HepG2 (cell line): Measurements from ENCODE around the gene SLC1A3. TPM values are rescaled to one million over a fixed set of nuclear protein-coding genes. Genes with fewer than 3 reads are reported as not detected.

Experiments used
- ATAC-seq: fragments of 200-7000 bp; cut with Tn5 transposase; 3 replicates; pipeline ENCODE4 v1.9.1; 2020; ENCODE audit warnings: mild to moderate bottlenecking, moderate library complexity
- BruUV-seq: library from RNA; stranded (reverse); fragments of 400-500 nt; replicated peaks from 2 replicates; lab custom pipeline; 2021; lab: Mats Ljungman, UMichigan
- CTCF ChIA-PET: fragments of 300-600 bp; formaldehyde crosslinking; extraction: SDS; loops from one replicate; lab custom pipeline; 2021; ENCODE audit warnings: low total read pairs, inconsistent platforms, low intra/inter-chr PET ratio; lab: Yijun Ruan, JAX
- POLR2A ChIA-PET: fragments of 350-600 bp; sonication (Branson Sonifier 250); formaldehyde crosslinking; loops from one replicate; lab custom pipeline; 2020; ENCODE audit warnings: antibody characterized with exemption, inconsistent platforms; lab: Yijun Ruan, JAX
- DNase-seq: peaks from one replicate; pipeline ENCODE4 v3.0.0-alpha.2; 2015; ENCODE audit warnings: low spot score
- FAIRE-seq: peaks from 3 replicates; lab custom pipeline; 2011; peaks lifted over from hg19 to GRCh38; lab: Jason Lieb, UNC
- H2AFZ ChIP-seq: one replicate; pipeline ENCODE4 v1.6.1; 2011; ENCODE audit warnings: low read length, inconsistent platforms
- H3K27ac ChIP-seq: fragments of 300-600 bp; 3 replicates; pipeline ENCODE4 v1.8.0; 2011; ENCODE audit warnings: mixed run types, mild to moderate bottlenecking, mixed read lengths, low read length, inconsistent platforms; ENCODE audit not compliant: insufficient read depth; ENCODE audit errors: extremely low read length
- H3K27me3 ChIP-seq, 2 experiments: fragments of 200-600 bp in 1 of 2; 2 replicates in 1 of 2; 3 replicates in 1 of 2; pipeline versions ENCODE4 v1.6.0 to v1.8.0; 2011; ENCODE audit warnings: low read length in 2 of 2, mild to moderate bottlenecking in 2 of 2, moderate library complexity in 2 of 2, inconsistent platforms in 1 of 2; ENCODE audit not compliant: insufficient read depth in 2 of 2, control insufficient read depth in 1 of 2
- H3K36me3 ChIP-seq, 2 experiments: fragments of 200-600 bp in 1 of 2; replicated peaks in 1 of 2; 2 replicates in 1 of 2; 3 replicates in 1 of 2; pipeline versions ENCODE4 v1.5.1 to v1.8.0; 2011; ENCODE audit warnings: low read length in 2 of 2, inconsistent platforms in 1 of 2; ENCODE audit not compliant: insufficient read depth in 2 of 2, control insufficient read depth in 1 of 2
- H3K4me1 ChIP-seq: 2 replicates; pipeline ENCODE4 v1.5.1; 2012; ENCODE audit warnings: low read length, inconsistent platforms; ENCODE audit not compliant: insufficient read depth
- H3K4me2 ChIP-seq: 2 replicates; pipeline ENCODE4 v1.6.0; 2011; ENCODE audit warnings: low read depth, low read length, inconsistent platforms
- H3K4me3 ChIP-seq, 3 experiments: fragments of 200-600 bp in 1 of 3; sonication (generic), shearing (Covaris generic) in 1 of 3; replicated peaks in 1 of 3; 2 replicates each; pipeline ENCODE4 v1.5.1; 2011 to 2016; ENCODE audit warnings: low read length in 3 of 3, inconsistent platforms in 2 of 3, low read depth in 2 of 3, mild to moderate bottlenecking in 2 of 3, control low read depth in 1 of 3, mixed read lengths in 1 of 3; ENCODE audit not compliant: insufficient read depth in 1 of 3
- H3K79me2 ChIP-seq: one replicate; pipeline ENCODE4 v1.6.1; 2011; ENCODE audit warnings: low read length, inconsistent platforms; ENCODE audit not compliant: insufficient read depth
- H3K9ac ChIP-seq: 2 replicates; pipeline ENCODE4 v1.6.0; 2011; ENCODE audit warnings: mild to moderate bottlenecking, low read depth, low read length, inconsistent platforms; ENCODE audit not compliant: insufficient read depth
- H3K9me3 ChIP-seq: 2 replicates; pipeline ENCODE4 v1.5.1; 2012; ENCODE audit warnings: mild to moderate bottlenecking, low read length
- H4K20me1 ChIP-seq: 2 replicates; pipeline ENCODE4 v1.6.0; 2011; ENCODE audit warnings: inconsistent platforms, mild to moderate bottlenecking, low read length, moderate library complexity; ENCODE audit not compliant: insufficient read depth
- ARNT ChIP-seq: fragments of 450-650 bp; IDR thresholded peaks from 2 replicates; pipeline ENCODE4 v1.6.1; 2017
- CEBPG ChIP-seq: IDR thresholded peaks from 2 replicates; pipeline ENCODE4 v1.6.1; 2016
- FLYWCH1 ChIP-seq: sonication (generic); formaldehyde crosslinking; IDR thresholded peaks from 2 replicates; pipeline ENCODE4 v1.8.1; 2023; ENCODE audit warnings: mild to moderate bottlenecking, missing genetic modification reagents
- HMGA1 ChIP-seq: sonication (generic); formaldehyde crosslinking; conservative IDR thresholded peaks from 2 replicates; pipeline ENCODE4 v1.4.0; 2020; ENCODE audit warnings: missing genetic modification reagents
- JUND ChIP-seq: sonication (generic); formaldehyde crosslinking; IDR thresholded peaks from 2 replicates; pipeline ENCODE4 v1.8.0; 2022; ENCODE audit warnings: mild to moderate bottlenecking, missing genetic modification reagents
- NCOA5 ChIP-seq: sonication (generic); formaldehyde crosslinking; IDR thresholded peaks from 2 replicates; pipeline ENCODE4 v1.4.0; 2020; ENCODE audit warnings: missing genetic modification reagents
- POLR2AphosphoS5 ChIP-seq: IDR thresholded peaks from 2 replicates; pipeline ENCODE4 v1.6.1; 2012; ENCODE audit warnings: low read depth, low read length
- POLR2G ChIP-seq: fragments of 200-400 bp; formaldehyde crosslinking; IDR thresholded peaks from 2 replicates; pipeline ENCODE4 v1.6.1; 2018; ENCODE audit warnings: mild to moderate bottlenecking, low read depth, low read length, moderate library complexity
- RAD21 ChIP-seq: fragments of 450-650 bp; formaldehyde crosslinking; IDR thresholded peaks from 2 replicates; pipeline ENCODE4 v1.5.0; 2020; ENCODE audit warnings: mild to moderate bottlenecking
- SRSF4 ChIP-seq: fragments of 200-400 bp; formaldehyde crosslinking; IDR thresholded peaks from one replicate; pipeline ENCODE4 v1.6.1; 2018; ENCODE audit warnings: mild to moderate bottlenecking, low read depth, low read length, moderate library complexity; ENCODE audit not compliant: poor library complexity, severe bottlenecking
- TAF15 ChIP-seq: fragments of 200-400 bp; formaldehyde crosslinking; IDR thresholded peaks from one replicate; pipeline ENCODE4 v1.6.1; 2018; ENCODE audit warnings: mild to moderate bottlenecking, low read depth, low read length; ENCODE audit not compliant: poor library complexity, severe bottlenecking
- ZNF383 ChIP-seq: sonication (generic); formaldehyde crosslinking; IDR thresholded peaks from 2 replicates; pipeline ENCODE4 v1.4.0; 2020; ENCODE audit warnings: missing genetic modification reagents, mild to moderate bottlenecking, borderline replicate concordance
- ZNF431 ChIP-seq: sonication (generic); formaldehyde crosslinking; IDR thresholded peaks from 2 replicates; pipeline ENCODE4 v1.9.0; 2022; ENCODE audit warnings: missing genetic modification reagents, low read depth, mild to moderate bottlenecking, borderline replicate concordance
- ZNF510 ChIP-seq: sonication (generic); formaldehyde crosslinking; IDR thresholded peaks from 2 replicates; pipeline ENCODE4 v1.4.0; 2020; ENCODE audit warnings: low read depth, mild to moderate bottlenecking, missing genetic modification reagents
- ZNF644 ChIP-seq: IDR thresholded peaks from 2 replicates; pipeline ENCODE4 v1.6.1; 2016; ENCODE audit warnings: low read depth
- ZNF781 ChIP-seq: sonication (generic); formaldehyde crosslinking; IDR thresholded peaks from 2 replicates; pipeline ENCODE4 v1.5.1; 2020; ENCODE audit warnings: borderline replicate concordance, mild to moderate bottlenecking, missing genetic modification reagents; ENCODE audit errors: not compliant biosample characterization
- ZSCAN30 ChIP-seq: sonication (generic); formaldehyde crosslinking; IDR thresholded peaks from 2 replicates; pipeline ENCODE4 v1.5.0; 2020; ENCODE audit warnings: mild to moderate bottlenecking, missing genetic modification reagents
- WGBS: methylation state at CpG from one replicate; pipeline ENCODE4 v1.1.6; 2017; ENCODE audit warnings: low lambda C conversion rate; 5-methylcytosine and 5-hydroxymethylcytosine counted together
- in situ Hi-C: cut with HindIII; loops from 2 replicates; pipeline ENCODE4 v1.10.0; 2017; ENCODE audit warnings: low pct_unique_long_range_greater_than_20kb; ENCODE audit not compliant: extremely low pct_ligation_motif_present
- intact Hi-C: fragments of 100-400 bp; cut with micrococcal nuclease; formaldehyde crosslinking; loops from one replicate; pipeline ENCODE4 v1.10.0; 2022; ENCODE audit not compliant: unreplicated experiment
- polyA plus RNA-seq, 8 experiments: library from polyadenylated mRNA; depleted of rRNA in 3 of 8; stranded (reverse) in 7 of 8; unstranded in 1 of 8; fragments of >200 nt; fragmentation: Illumina TruSeq in 4 of 8; extraction: Trizol in 4 of 8; gene quantifications; 2 replicates each; pipeline versions ENCODE4 v1.2.1 to v1.2.3, GENCODE V29; 2011 to 2016; ENCODE audit warnings: low read depth in 4 of 8, missing spikeins in 1 of 8, mixed read lengths in 1 of 8; ENCODE audit not compliant: insufficient read depth in 1 of 8
- total RNA-seq, 5 experiments: library from RNA; depleted of rRNA; stranded (reverse); fragments of >200 nt; fragmentation: Illumina TruSeq; extraction: Trizol; gene quantifications; 2 replicates each; pipeline ENCODE4 v1.2.3, GENCODE V29; 2016; ENCODE audit warnings: low read depth in 1 of 5
- TF ChIP-seq, protein P1 (sequence below): sonication (generic); formaldehyde crosslinking; IDR thresholded peaks from 2 replicates; pipeline ENCODE4 v1.5.1; 2020; ENCODE audit warnings: mild to moderate bottlenecking, missing genetic modification reagents, moderate library complexity
- TF ChIP-seq, protein P2 (sequence below): sonication (generic); formaldehyde crosslinking; IDR thresholded peaks from 2 replicates; pipeline ENCODE4 v1.4.0; 2020; ENCODE audit warnings: missing genetic modification reagents
- TF ChIP-seq, protein P3 (sequence below): sonication (generic); formaldehyde crosslinking; IDR thresholded peaks from 2 replicates; pipeline ENCODE4 v1.4.0; 2020; ENCODE audit warnings: missing genetic modification reagents

SLC1A3 gene
- total and polyA plus RNA-seq, 2 of the 13 experiments (the other 11 are each of a cell fraction or from before 2014, with no cell fraction given) = 0.09 TPM; not detected in 1

DNA sequence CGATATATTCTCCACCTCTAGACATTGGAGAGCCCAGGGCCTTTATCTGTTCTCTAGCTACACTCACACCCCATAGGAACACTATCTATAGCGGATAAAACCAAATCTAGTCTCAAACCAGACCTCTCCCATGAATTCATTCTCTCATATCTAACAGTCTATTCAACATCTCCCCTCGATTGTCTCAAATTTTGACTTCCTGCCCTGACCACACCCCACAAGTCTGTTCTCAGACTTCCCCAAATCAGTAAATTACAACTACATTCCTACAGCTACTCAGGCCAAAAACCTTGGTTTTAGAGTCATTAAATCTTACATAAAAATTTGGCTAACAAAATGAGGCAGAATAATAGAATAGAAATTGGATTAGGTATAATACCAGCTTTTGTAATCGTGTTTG is 12.5 kb upstream of the SLC1A3 start:
- intact Hi-C loops = no loop called here
- FAIRE-seq = no peak
- H3K27me3 ChIP-seq = peaks cover 0 to 3% of the 10 kb centered on the region in 2 experiments; a peak in 1 of 5 replicates
- no peak for ATAC-seq
- POLR2A ChIA-PET = no interaction called here
- TF ChIP-seq SRSF4 = no peak
- no peak for TF ChIP-seq ARNT
- no peak for TF ChIP-seq NCOA5
- TF ChIP-seq ZNF383 (CRISPR knock-in tag) = no peak
- no peak for TF ChIP-seq HMGA1 (CRISPR knock-in tag)
- TF ChIP-seq POLR2G = no peak
- TF ChIP-seq, protein P1, sequence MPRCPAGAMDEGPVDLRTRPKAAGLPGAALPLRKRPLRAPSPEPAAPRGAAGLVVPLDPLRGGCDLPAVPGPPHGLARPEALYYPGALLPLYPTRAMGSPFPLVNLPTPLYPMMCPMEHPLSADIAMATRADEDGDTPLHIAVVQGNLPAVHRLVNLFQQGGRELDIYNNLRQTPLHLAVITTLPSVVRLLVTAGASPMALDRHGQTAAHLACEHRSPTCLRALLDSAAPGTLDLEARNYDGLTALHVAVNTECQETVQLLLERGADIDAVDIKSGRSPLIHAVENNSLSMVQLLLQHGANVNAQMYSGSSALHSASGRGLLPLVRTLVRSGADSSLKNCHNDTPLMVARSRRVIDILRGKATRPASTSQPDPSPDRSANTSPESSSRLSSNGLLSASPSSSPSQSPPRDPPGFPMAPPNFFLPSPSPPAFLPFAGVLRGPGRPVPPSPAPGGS (CRISPR knock-in tag) = no peak
- TF ChIP-seq RAD21 = no peak
- no peak for TF ChIP-seq ZSCAN30
- TF ChIP-seq, all 625 proteins: peak for 0
- WGBS = 4% methylated on average over 4 of the region's 4 CpGs
- H3K9me3 ChIP-seq = no peaks in the 10 kb centered on the region
- H3K4me2 ChIP-seq = no peak overlapping the region
- CTCF ChIA-PET = no interaction called here
- no TSS peak for BruUV-seq
- in situ Hi-C loops = no loop called here
- H3K79me2 ChIP-seq = no peaks in the 10 kb centered on the region
- DNase-seq = no peak
- H3K4me1 ChIP-seq = no peaks in the 10 kb centered on the region
- no peaks in the 10 kb centered on the region for H3K36me3 ChIP-seq
- H2AFZ ChIP-seq = no peak overlapping the region
- H4K20me1 ChIP-seq = no peaks in the 10 kb centered on the region
- H3K4me3 ChIP-seq = no peak overlapping the region
- H3K27ac ChIP-seq = no peak overlapping the region
- H3K9ac ChIP-seq = no peak overlapping the region

DNA sequence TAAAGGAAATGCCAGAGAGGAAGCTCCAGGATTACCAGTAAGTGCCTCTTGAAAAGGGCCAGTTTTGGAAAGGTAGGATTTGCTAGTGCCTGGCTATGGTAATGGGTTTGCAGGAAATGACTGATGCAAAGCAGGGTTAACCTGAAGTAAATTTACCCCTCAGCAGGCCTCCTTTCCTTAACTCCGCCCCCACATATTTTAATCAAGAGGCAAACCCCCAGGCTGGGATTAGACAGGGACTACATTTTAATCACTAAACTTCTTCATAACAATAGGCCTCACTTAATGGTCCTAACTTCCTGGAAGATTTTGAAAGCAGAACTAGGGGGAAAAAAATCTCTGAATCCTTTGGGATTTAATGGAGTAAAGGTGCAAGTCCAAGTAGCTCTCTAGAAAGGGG is 10.2 kb upstream of the SLC1A3 start:
- no peaks in the 10 kb centered on the region for H3K36me3 ChIP-seq
- no peak for DNase-seq
- ChIA-PET POLR2A (no interaction called here), CTCF (no interaction called here)
- FAIRE-seq = no peak
- H3K79me2 ChIP-seq = no peaks in the 10 kb centered on the region
- in situ Hi-C loops (no loop called here), intact Hi-C loops (no loop called here)
- no peak for ATAC-seq
- WGBS = 11% methylated on average over 1 of the region's 1 CpG
- no peak overlapping the region for H3K4me2 ChIP-seq
- H3K27ac ChIP-seq = no peak overlapping the region
- no peaks in the 10 kb centered on the region for H3K4me1 ChIP-seq
- H3K27me3 ChIP-seq = 0 out of 5 replicates have a peak, but pooled peaks cover 0 to 3% of the 10 kb centered on the region in 2 experiments
- H3K9me3 ChIP-seq = no peaks in the 10 kb centered on the region
- no TSS peak for BruUV-seq
- H3K4me3 ChIP-seq = no peak overlapping the region
- no peak overlapping the region for H2AFZ ChIP-seq
- no peak overlapping the region for H3K9ac ChIP-seq
- H4K20me1 ChIP-seq = no peaks in the 10 kb centered on the region
- TF ChIP-seq, protein P2, sequence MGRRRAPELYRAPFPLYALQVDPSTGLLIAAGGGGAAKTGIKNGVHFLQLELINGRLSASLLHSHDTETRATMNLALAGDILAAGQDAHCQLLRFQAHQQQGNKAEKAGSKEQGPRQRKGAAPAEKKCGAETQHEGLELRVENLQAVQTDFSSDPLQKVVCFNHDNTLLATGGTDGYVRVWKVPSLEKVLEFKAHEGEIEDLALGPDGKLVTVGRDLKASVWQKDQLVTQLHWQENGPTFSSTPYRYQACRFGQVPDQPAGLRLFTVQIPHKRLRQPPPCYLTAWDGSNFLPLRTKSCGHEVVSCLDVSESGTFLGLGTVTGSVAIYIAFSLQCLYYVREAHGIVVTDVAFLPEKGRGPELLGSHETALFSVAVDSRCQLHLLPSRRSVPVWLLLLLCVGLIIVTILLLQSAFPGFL (CRISPR knock-in tag) = no peak
- TF ChIP-seq ZNF644 (CRISPR knock-in tag) (no peak), ZNF510 (CRISPR knock-in tag) (no peak), ZNF431 (CRISPR knock-in tag) (no peak), JUND (no peak), CEBPG (CRISPR knock-in tag) (no peak), TAF15 (no peak), POLR2AphosphoS5 (no peak), FLYWCH1 (CRISPR knock-in tag) (no peak), ZNF781 (CRISPR knock-in tag) (no peak)
- TF ChIP-seq, protein P3, sequence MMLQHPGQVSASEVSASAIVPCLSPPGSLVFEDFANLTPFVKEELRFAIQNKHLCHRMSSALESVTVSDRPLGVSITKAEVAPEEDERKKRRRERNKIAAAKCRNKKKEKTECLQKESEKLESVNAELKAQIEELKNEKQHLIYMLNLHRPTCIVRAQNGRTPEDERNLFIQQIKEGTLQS (CRISPR knock-in tag) = no peak
